ENCODE data around the gene PRPF6. TPM values are rescaled to one million over a fixed set of nuclear protein-coding genes. Genes with fewer than 3 reads are reported as not detected.

The PRPF6 gene
- total RNA-seq, 1 experiment from 2014 or later, result 24.2 TPM

GRCh38 chr20:64077094-64077493, 96.2 kb downstream of the PRPF6 start:
- Histone ChIP-seq H2AFZ (ENCODE audit: low read length) (no peak overlapping the region), H3K9me3 (ENCODE audit: low read length) (no peaks in the 10 kb centered on the region), H3K36me3 (ENCODE audit: insufficient read depth, low read length) (peaks cover 20% of the 10 kb centered on the region), H3K27ac (ENCODE audit: low read length) (peak overlapping the region; percentile 100), H3K79me2 (ENCODE audit: low read length) (peaks cover 19% of the 10 kb centered on the region), H3K4me2 (ENCODE audit: low read depth, low read length, poor library complexity, severe bottlenecking) (peak overlapping the region; percentile 93), H3K9ac (ENCODE audit: low read length) (peak overlapping the region; percentile 96), H3K4me3 (ENCODE audit: low read length) (peak overlapping the region; percentile 73), H3K4me1 (ENCODE audit: low read length) (peaks cover 76% of the 10 kb centered on the region), H4K20me1 (ENCODE audit: insufficient read depth, low read depth, low read length) (no peaks in the 10 kb centered on the region), H3K9me2 (replicated peaks; ENCODE audit: insufficient read depth, low read length) (no peaks in the 10 kb centered on the region), H3K27me3 (ENCODE audit: low read length) (no peaks in the 10 kb centered on the region)
- DNase-seq, result peak; percentile 96

- H3K36me3 ChIP-seq (ENCODE audit: insufficient read depth, low read length), result peaks cover 17% of the 10 kb centered on the region
- H3K9me2 ChIP-seq (replicated peaks; ENCODE audit: insufficient read depth, low read length), result no peaks in the 10 kb centered on the region
- no peaks in the 10 kb centered on the region for H3K9me3 ChIP-seq (ENCODE audit: low read length)
- H3K27me3 ChIP-seq (ENCODE audit: low read length), result no peaks in the 10 kb centered on the region
- no peaks in the 10 kb centered on the region for H4K20me1 ChIP-seq (ENCODE audit: insufficient read depth, low read depth, low read length)
- peak overlapping the region; percentile 73 for H3K4me3 ChIP-seq (ENCODE audit: low read length)
- peak overlapping the region; percentile 96 for H3K9ac ChIP-seq (ENCODE audit: low read length)
- peaks cover 19% of the 10 kb centered on the region for H3K79me2 ChIP-seq (ENCODE audit: low read length)
- H2AFZ ChIP-seq (ENCODE audit: low read length), result no peak overlapping the region
- peaks cover 76% of the 10 kb centered on the region for H3K4me1 ChIP-seq (ENCODE audit: low read length)
- DNase-seq, result no peak
- H3K4me2 ChIP-seq (ENCODE audit: low read depth, low read length, poor library complexity, severe bottlenecking), result peak overlapping the region; percentile 93
- peak overlapping the region; percentile 100 for H3K27ac ChIP-seq (ENCODE audit: low read length)
Measured at GRCh38 chr20:64077541-64077875, 96.6 kb downstream of the PRPF6 start.

DNA sequence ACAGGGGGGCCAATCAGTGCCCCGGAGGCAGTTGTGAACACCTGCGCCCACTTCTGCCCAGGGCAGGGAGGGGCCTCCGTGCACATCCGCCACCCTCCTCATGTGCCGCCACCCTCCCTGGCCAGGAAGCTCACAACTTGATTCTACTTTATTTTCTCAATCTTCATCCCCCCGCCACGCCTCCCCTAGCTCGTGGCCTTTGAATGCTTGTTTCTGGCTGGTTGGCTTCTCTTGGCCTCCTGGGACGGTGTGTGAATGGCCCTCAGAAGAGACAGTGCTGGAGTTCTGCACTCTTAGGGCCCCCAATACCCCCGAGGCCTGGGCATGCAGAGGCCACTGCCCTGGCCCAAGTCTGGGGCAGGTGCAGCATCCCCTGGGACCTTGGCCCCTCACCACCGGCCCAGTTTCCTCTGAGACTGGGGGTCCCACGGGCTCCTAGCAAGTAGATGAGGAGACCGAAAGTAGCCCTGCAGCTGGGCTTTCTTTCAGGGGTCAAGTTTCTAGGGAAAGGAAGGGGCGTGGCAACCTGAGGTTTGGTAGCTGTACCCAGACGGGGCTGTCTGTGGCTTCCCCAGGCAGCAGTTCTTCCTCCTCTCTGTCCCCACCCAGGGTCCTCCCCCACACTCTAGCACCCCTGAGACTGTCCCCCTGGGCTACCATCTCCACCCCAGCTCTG, 97.1 kb downstream of the PRPF6 start:
- Histone ChIP-seq H3K27me3 (ENCODE audit: low read length) (no peaks in the 10 kb centered on the region), H3K4me1 (ENCODE audit: low read length) (peaks cover 76% of the 10 kb centered on the region), H3K36me3 (ENCODE audit: insufficient read depth, low read length) (peaks cover 14% of the 10 kb centered on the region), H3K4me3 (ENCODE audit: low read length) (peak overlapping the region; percentile 95), H4K20me1 (ENCODE audit: insufficient read depth, low read depth, low read length) (no peaks in the 10 kb centered on the region), H3K79me2 (ENCODE audit: low read length) (peaks cover 19% of the 10 kb centered on the region), H3K9ac (ENCODE audit: low read length) (peak overlapping the region; percentile 99), H3K4me2 (ENCODE audit: low read depth, low read length, poor library complexity, severe bottlenecking) (peak overlapping the region; percentile 93), H3K27ac (ENCODE audit: low read length) (peak overlapping the region; percentile 100), H3K9me3 (ENCODE audit: low read length) (no peaks in the 10 kb centered on the region), H3K9me2 (replicated peaks; ENCODE audit: insufficient read depth, low read length) (no peaks in the 10 kb centered on the region), H2AFZ (ENCODE audit: low read length) (no peak overlapping the region)
- DNase-seq, result peak; percentile 100

DNA sequence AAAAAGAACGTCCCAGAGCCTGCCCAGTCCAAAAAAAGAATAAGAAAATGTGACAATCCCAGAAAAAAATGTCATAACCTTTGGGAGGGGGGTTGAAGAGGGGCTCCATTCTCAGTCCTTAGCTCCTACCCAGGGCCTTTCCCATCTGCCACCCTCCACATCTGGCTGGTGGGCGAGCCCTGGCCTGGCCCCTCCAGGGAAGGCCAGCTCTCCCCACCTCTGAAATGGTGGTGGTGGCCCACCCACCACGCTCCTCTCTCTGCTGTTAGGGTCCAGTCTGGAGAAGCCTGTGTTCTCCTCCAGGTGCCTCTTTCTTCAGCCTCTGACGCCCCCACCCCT, 98.0 kb downstream of the PRPF6 start:
- H3K4me1 ChIP-seq (ENCODE audit: low read length), result peaks cover 71% of the 10 kb centered on the region
- no peak for DNase-seq
- H3K36me3 ChIP-seq (ENCODE audit: insufficient read depth, low read length), result peaks cover 10% of the 10 kb centered on the region
- no peak overlapping the region for H2AFZ ChIP-seq (ENCODE audit: low read length)
- H3K9me3 ChIP-seq (ENCODE audit: low read length), result no peaks in the 10 kb centered on the region
- no peaks in the 10 kb centered on the region for H3K9me2 ChIP-seq (replicated peaks; ENCODE audit: insufficient read depth, low read length)
- H3K4me2 ChIP-seq (ENCODE audit: low read depth, low read length, poor library complexity, severe bottlenecking), result peak overlapping the region; percentile 93
- H3K9ac ChIP-seq (ENCODE audit: low read length), result peak overlapping the region; percentile 99
- peak overlapping the region; percentile 95 for H3K4me3 ChIP-seq (ENCODE audit: low read length)
- peak overlapping the region; percentile 100 for H3K27ac ChIP-seq (ENCODE audit: low read length)
- H3K79me2 ChIP-seq (ENCODE audit: low read length), result peaks cover 19% of the 10 kb centered on the region
- no peaks in the 10 kb centered on the region for H4K20me1 ChIP-seq (ENCODE audit: insufficient read depth, low read depth, low read length)
- no peaks in the 10 kb centered on the region for H3K27me3 ChIP-seq (ENCODE audit: low read length)

DNA sequence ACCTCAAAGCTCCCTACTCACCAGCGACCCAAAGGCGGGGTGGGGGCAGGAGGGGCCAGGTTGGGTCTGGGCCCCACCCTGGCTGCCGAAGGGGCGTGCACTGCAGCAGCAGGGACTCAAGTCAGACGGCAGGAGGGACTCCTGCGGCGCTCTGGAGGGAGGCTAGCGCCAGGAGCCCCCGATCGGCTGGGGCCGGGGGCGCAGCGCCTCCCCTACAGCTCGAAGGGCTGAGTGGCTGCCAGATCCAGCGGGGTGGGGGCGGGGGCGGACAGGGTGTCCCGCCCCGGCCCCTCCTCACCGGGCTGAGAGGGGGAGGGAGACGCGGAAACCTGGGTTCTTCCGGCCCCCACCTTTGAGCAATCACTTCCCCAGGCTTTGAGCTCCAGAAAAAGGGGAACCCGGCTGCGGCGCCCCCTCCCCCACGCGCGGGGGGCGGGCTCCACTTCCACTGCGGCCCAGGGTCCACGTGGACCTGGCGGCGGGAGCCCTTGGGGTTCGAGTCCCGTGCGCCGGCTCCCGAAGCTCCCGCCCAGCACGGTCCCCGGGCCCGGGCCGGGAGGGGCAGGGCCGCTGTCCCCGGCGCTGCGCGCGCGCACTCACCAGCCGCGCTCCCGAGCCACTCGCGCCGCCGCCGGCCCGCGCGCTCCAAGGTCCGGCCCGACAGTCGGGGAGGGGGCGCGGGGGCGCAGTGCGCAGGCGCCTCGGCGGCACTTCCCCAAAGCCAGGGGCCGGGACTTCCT, 98.5 kb downstream of the PRPF6 start, which contains the start of gene RGS19:
TSS of gene RGS19 (minus strand) at position 246 of the 740 bp plus-strand sequence. CDS start 2,632 bp downstream, outside the sequence.
- Histone ChIP-seq H3K36me3 (ENCODE audit: insufficient read depth, low read length) (peaks cover 7% of the 10 kb centered on the region; the same call in 1 of the 2 replicates), H4K20me1 (ENCODE audit: insufficient read depth, low read depth, low read length) (no peaks in the 10 kb centered on the region; the same call in 1 of the 2 replicates), H3K9ac (ENCODE audit: low read length) (peak within 1 kb of the TSS; percentile 99), H2AFZ (ENCODE audit: low read length) (no peak within 1 kb of the TSS), H3K9me3 (ENCODE audit: low read length) (no peaks in the 10 kb centered on the region), H3K4me2 (ENCODE audit: low read depth, low read length, poor library complexity, severe bottlenecking) (peak within 1 kb of the TSS; percentile 93), H3K9me2 (replicated peaks; ENCODE audit: insufficient read depth, low read length) (no peaks in the 10 kb centered on the region), H3K4me3 (ENCODE audit: low read length) (peak within 1 kb of the TSS; percentile 95), H3K27me3 (ENCODE audit: low read length) (no peaks in the 10 kb centered on the region), H3K27ac (ENCODE audit: low read length) (peak within 1 kb of the TSS; percentile 100), H3K4me1 (ENCODE audit: low read length) (peaks cover 66% of the 10 kb centered on the region), H3K79me2 (ENCODE audit: low read length) (peaks cover 20% of the 10 kb centered on the region)
- peak; percentile 99 for DNase-seq

GRCh38 chr20:64080013-64080812, 99.3 kb downstream of the PRPF6 start, which contains the start of gene OPRL1:
Gene OPRL1, plus strand, starts transcription at chr20:64080082. Its CDS starts 12,639 bp downstream, at chr20:64092721.
- Histone ChIP-seq H3K27ac (ENCODE audit: low read length) (peak within 1 kb of the TSS; percentile 100), H3K4me1 (ENCODE audit: low read length) (peaks cover 58% of the 10 kb centered on the region), H4K20me1 (ENCODE audit: insufficient read depth, low read depth, low read length) (no peaks in the 10 kb centered on the region; the same call in 1 of the 2 replicates), H3K27me3 (ENCODE audit: low read length) (no peaks in the 10 kb centered on the region), H3K9ac (ENCODE audit: low read length) (peak within 1 kb of the TSS; percentile 99), H3K9me3 (ENCODE audit: low read length) (no peaks in the 10 kb centered on the region), H3K4me2 (ENCODE audit: low read depth, low read length, poor library complexity, severe bottlenecking) (peak within 1 kb of the TSS; percentile 93), H3K79me2 (ENCODE audit: low read length) (peaks cover 22% of the 10 kb centered on the region), H3K36me3 (ENCODE audit: insufficient read depth, low read length) (peaks cover 7% of the 10 kb centered on the region; the same call in 1 of the 2 replicates), H2AFZ (ENCODE audit: low read length) (no peak within 1 kb of the TSS), H3K4me3 (ENCODE audit: low read length) (peak within 1 kb of the TSS; percentile 95), H3K9me2 (replicated peaks; ENCODE audit: insufficient read depth, low read length) (no peaks in the 10 kb centered on the region)
- DNase-seq, result no peak

DNA sequence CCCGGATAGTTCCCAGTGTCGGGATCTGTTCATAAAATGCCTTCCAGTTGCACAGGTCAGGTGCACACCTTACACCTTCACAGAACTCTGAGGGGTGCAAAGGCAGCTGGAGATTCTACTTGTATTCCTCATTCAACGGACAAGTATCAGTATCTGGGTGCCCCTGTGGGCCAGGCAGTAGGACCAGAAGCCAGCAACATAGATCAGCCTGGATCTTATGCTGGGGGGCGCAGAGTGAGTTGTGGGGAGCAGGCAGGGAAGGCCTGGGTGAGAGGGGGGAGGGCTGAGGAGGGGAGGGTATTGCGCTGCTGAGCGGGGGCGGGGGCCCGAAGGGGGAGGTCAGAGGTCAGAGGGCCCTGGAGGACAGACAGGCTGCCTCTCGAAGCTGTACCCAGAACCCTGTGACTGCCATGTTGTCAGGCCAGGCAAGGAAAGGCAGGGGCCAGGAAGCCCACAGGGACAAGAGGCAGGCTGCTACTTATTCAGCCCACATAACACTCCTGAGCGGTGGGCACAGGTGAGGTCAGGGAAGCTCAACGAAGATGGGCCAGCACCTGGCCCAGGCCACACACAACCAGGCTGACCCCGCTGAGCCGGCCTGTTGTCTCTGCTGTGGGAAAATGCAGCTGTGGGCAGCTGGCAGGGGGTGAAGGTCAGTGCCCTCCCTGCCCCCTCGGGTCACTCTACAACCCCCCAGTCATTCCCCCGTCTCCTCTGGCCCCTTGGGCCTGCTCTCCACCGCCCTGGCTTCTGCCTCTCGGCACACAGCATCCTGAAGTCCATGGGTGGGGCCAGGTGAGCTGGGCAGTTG, 100.1 kb downstream of the PRPF6 start:
- peak overlapping the region; percentile 80 for H3K4me3 ChIP-seq (ENCODE audit: low read length)
- no peak overlapping the region for H2AFZ ChIP-seq (ENCODE audit: low read length)
- H3K4me1 ChIP-seq (ENCODE audit: low read length), result peaks cover 50% of the 10 kb centered on the region
- H3K4me2 ChIP-seq (ENCODE audit: low read depth, low read length, poor library complexity, severe bottlenecking), result peak overlapping the region; percentile 73
- peak overlapping the region; percentile 92 for H3K27ac ChIP-seq (ENCODE audit: low read length)
- peaks cover 21% of the 10 kb centered on the region for H3K79me2 ChIP-seq (ENCODE audit: low read length)
- no peak for DNase-seq
- H3K9ac ChIP-seq (ENCODE audit: low read length), result peak overlapping the region; percentile 99
- H3K27me3 ChIP-seq (ENCODE audit: low read length), result no peaks in the 10 kb centered on the region
- H3K9me3 ChIP-seq (ENCODE audit: low read length), result no peaks in the 10 kb centered on the region
- no peaks in the 10 kb centered on the region for H3K9me2 ChIP-seq (replicated peaks; ENCODE audit: insufficient read depth, low read length)
- no peaks in the 10 kb centered on the region; the same call in 1 of the 2 replicates for H4K20me1 ChIP-seq (ENCODE audit: insufficient read depth, low read depth, low read length)
- H3K36me3 ChIP-seq (ENCODE audit: insufficient read depth, low read length), result peaks cover 6% of the 10 kb centered on the region; the same call in 1 of the 2 replicates
